Measurements from ENCODE around the gene DDHD1.

GRCh38 chr14:53060046-53060445 lies 93.1 kb downstream of the DDHD1 start:
- TF ChIP-seq POLR2A (IDR thresholded peaks at IDR 0.05) (no peak), CTCF (IDR thresholded peaks at IDR 0.05) (no peak), EP300 (IDR thresholded peaks at IDR 0.05) (no peak)
